ENCODE results near the gene GRPEL1. TPM values are rescaled to one million over a fixed set of nuclear protein-coding genes. Genes with fewer than 3 reads are reported as not detected.

Gene GRPEL1
- total RNA-seq, 1 experiment from 2014 or later = 80.1 TPM

GRCh38 chr4:7016512-7016911 lies 51.4 kb downstream of the GRPEL1 start:
- H3K27ac ChIP-seq (ENCODE audit: low read depth, low read length) = no peak overlapping the region
- H3K36me3 ChIP-seq (ENCODE audit: control insufficient read depth in 1 of 2, insufficient read depth in 2 of 2, low read length in 2 of 2) = peaks cover 8 to 42% of the 10 kb centered on the region in 2 experiments; a peak in 3 of 4 replicates
- RAD21 ChIA-PET (ENCODE audit: low non-redundant PET in 1 of 2, low total read pairs in 2 of 2, uncharacterized antibody in 2 of 2, unreplicated experiment in 2 of 2) = no interaction called here
- no TSS peak for BruUV-seq (replicated peaks)
- H3K9me3 ChIP-seq (ENCODE audit: control insufficient read depth in 1 of 2, insufficient read depth in 1 of 2, low read depth in 1 of 2, low read length in 2 of 2) = no peaks in the 10 kb centered on the region
- no peaks in the 10 kb centered on the region for H3K27me3 ChIP-seq (ENCODE audit: insufficient read depth, low read length)
- DNase-seq (ENCODE audit: low read depth, low spot score) = no peak
- no peak overlapping the region for H3K4me3 ChIP-seq (replicated peaks in 1 of 2; ENCODE audit: low read depth in 1 of 2, low read length in 2 of 2)
- no peak overlapping the region for H3K9ac ChIP-seq (ENCODE audit: low read length)
- TF ChIP-seq EZH2phosphoT487 (IDR thresholded peaks at IDR 0.05; ENCODE audit: borderline replicate concordance) (no peak), SP1 (IDR thresholded peaks at IDR 0.05; ENCODE audit: low read depth) (no peak), ZNF274 (IDR thresholded peaks at IDR 0.05; ENCODE audit: low read depth, low read length) (no peak), YY1 (IDR thresholded peaks at IDR 0.05; ENCODE audit: extremely low read depth, insufficient replicate concordance, low read depth, low read length) (no peak), TCF7L2 (IDR thresholded peaks at IDR 0.05; ENCODE audit: borderline replicate concordance, extremely low read depth, insufficient read depth, insufficient read length) (no peak), CTCF (IDR thresholded peaks at IDR 0.05 in 2 of 3, conservative IDR thresholded peaks at IDR 0.05 in 1 of 3; ENCODE audit: borderline replicate concordance in 1 of 3, insufficient read depth in 1 of 3, low read depth in 2 of 3, low read length in 2 of 3) (no peak), CBX3 (IDR thresholded peaks at IDR 0.05; ENCODE audit: low read depth) (no peak), FOSL1 (IDR thresholded peaks at IDR 0.05; ENCODE audit: low read depth) (no peak), POLR2A (IDR thresholded peaks at IDR 0.05; ENCODE audit: borderline replicate concordance, extremely low read depth, insufficient read depth, insufficient read length) (no peak), EZH2 (IDR thresholded peaks at IDR 0.05) (no peak), SIN3A (IDR thresholded peaks at IDR 0.05; ENCODE audit: low read depth) (no peak), JUND (IDR thresholded peaks at IDR 0.05) (no peak), RAD21 (IDR thresholded peaks at IDR 0.05; ENCODE audit: low read depth) (no peak)
- ATAC-seq = no peak
- no peak overlapping the region for H2AFZ ChIP-seq (ENCODE audit: low read depth, low read length, poor library complexity, severe bottlenecking)
- no peaks in the 10 kb centered on the region for H4K20me1 ChIP-seq (ENCODE audit: insufficient read depth)
- POLR2A ChIA-PET = interaction anchor here (1.5 kb wide), 1 partner anchor 17 kb away, joined by 3 read pairs; no protein-coding TSS in a partner anchor
- intact Hi-C loops (cut with micrococcal nuclease) = no loop called here
- CTCF ChIA-PET = no interaction called here
- H3K9me2 ChIP-seq (ENCODE audit: insufficient read depth) = no peaks in the 10 kb centered on the region
- no peaks in the 10 kb centered on the region; the same call in 1 of the 2 replicates for H3K79me2 ChIP-seq (ENCODE audit: insufficient read depth, low read length)
- H3K4me2 ChIP-seq (ENCODE audit: low read length) = no peak overlapping the region
- H3K4me1 ChIP-seq (ENCODE audit: control insufficient read depth in 1 of 2, insufficient read depth in 2 of 2, low read length in 2 of 2) = peaks cover 0 to 21% of the 10 kb centered on the region in 2 experiments; a peak in 2 of 4 replicates

Data from HCT116 (cell line).